HUDEP-2 (cell line): ENCODE data around the gene TPSAB1.
"Not testable (repeated sequence)": the region's sequence is repeated elsewhere in the genome, so short reads cannot be mapped to it uniquely, and the experiment has no call there.

Experiments
- DNase-seq, 76 experiments: peaks; one replicate each; lab custom pipeline; 2025; ENCODE audit not compliant: unreplicated experiment in 76 of 76; lab: John Stamatoyannopoulos, UW

The TPSAB1 gene

GRCh38 chr16:1262210-1262845 is 21.8 kb downstream of the TPSAB1 start:
- DNase-seq, result no peak

GRCh38 chr16:1262846-1263221 is 22.3 kb downstream of the TPSAB1 start:
- DNase-seq, result no peak

GRCh38 chr16:1263591-1264344 is 23.3 kb downstream of the TPSAB1 start:
- no peak for DNase-seq

- DNase-seq, result no peak
Measured at GRCh38 chr16:1264345-1265089, 24.0 kb downstream of the TPSAB1 start.

GRCh38 chr16:1265090-1265630 is 24.7 kb downstream of the TPSAB1 start:
- no peak for DNase-seq

GRCh38 chr16:1265826-1266225 is 25.3 kb downstream of the TPSAB1 start:
- DNase-seq, result no peak

- not testable (repeated sequence) for DNase-seq
Measured at GRCh38 chr16:1269418-1269817, 28.9 kb downstream of the TPSAB1 start.

- no peak for DNase-seq
Measured at GRCh38 chr16:1271380-1271723, 30.8 kb downstream of the TPSAB1 start.

- peak in 56 of 76 experiments; percentile 3 to 82 (median 52) for DNase-seq
Measured at GRCh38 chr16:1271724-1272413, 31.4 kb downstream of the TPSAB1 start.

- DNase-seq, result no peak
Measured at GRCh38 chr16:1272453-1273198, 32.1 kb downstream of the TPSAB1 start.

- no peak for DNase-seq
Measured at GRCh38 chr16:1273816-1274215, 33.3 kb downstream of the TPSAB1 start.

- DNase-seq, result no peak
Measured at GRCh38 chr16:1274767-1275166, 34.3 kb downstream of the TPSAB1 start.

GRCh38 chr16:1275791-1276579 is 35.5 kb downstream of the TPSAB1 start:
- no peak for DNase-seq

GRCh38 chr16:1276580-1276878 is 36.0 kb downstream of the TPSAB1 start:
- no peak for DNase-seq

- DNase-seq, result no peak
Measured at GRCh38 chr16:1277151-1277598, 36.7 kb downstream of the TPSAB1 start.

- no peak for DNase-seq
Measured at GRCh38 chr16:1277617-1278282, 37.2 kb downstream of the TPSAB1 start.

- no peak for DNase-seq
Measured at GRCh38 chr16:1278477-1278876, 38.0 kb downstream of the TPSAB1 start.

GRCh38 chr16:1279081-1279944 is 38.8 kb downstream of the TPSAB1 start:
- DNase-seq, result no peak
